Suprapubic skin (tissue), 4 donors: ENCODE data around the gene MLH1. TPM values are rescaled to one million over a fixed set of nuclear protein-coding genes. Genes with fewer than 3 reads are reported as not detected.

Source experiments
- DNase-seq, 2 donors: peaks; one replicate each; pipeline ENCODE4 v3.0.0-alpha.2; 2019; ENCODE audit warnings: low spot score in 2 of 2
- H3K27ac ChIP-seq: fragments of 200-600 bp; sonication (generic); one replicate; pipeline ENCODE4 v1.5.1; 2019
- H3K27me3 ChIP-seq: fragments of 200-600 bp; sonication (generic); one replicate; pipeline ENCODE4 v1.5.1; 2019
- H3K36me3 ChIP-seq: fragments of 200-600 bp; sonication (generic); one replicate; pipeline ENCODE4 v1.5.1; 2019
- H3K4me1 ChIP-seq: fragments of 200-600 bp; sonication (generic); one replicate; pipeline ENCODE4 v1.5.1; 2019
- H3K4me3 ChIP-seq: fragments of 200-600 bp; sonication (generic); one replicate; pipeline ENCODE4 v1.5.1; 2019; ENCODE audit warnings: mild to moderate bottlenecking
- H3K9me3 ChIP-seq: fragments of 200-600 bp; sonication (generic); one replicate; pipeline ENCODE4 v1.5.1; 2019
- CTCF ChIP-seq, 2 donors: fragments of 200-600 bp in 1 of 2; fragments of 450-650 bp in 1 of 2; sonication (generic) in 1 of 2; IDR thresholded peaks; one replicate each; pipeline ENCODE4 v1.5.1; 2016 to 2019; ENCODE audit warnings: antibody characterized with exemption in 2 of 2, mild to moderate bottlenecking in 1 of 2, moderate library complexity in 1 of 2
- EP300 ChIP-seq: sonication (generic); formaldehyde crosslinking; IDR thresholded peaks from one replicate; pipeline ENCODE4 v1.6.1; 2017; ENCODE audit warnings: antibody characterized with exemption
- POLR2A ChIP-seq, 2 donors: fragments of 450-650 bp; IDR thresholded peaks; one replicate each; pipeline ENCODE4 v1.6.1; 2017; ENCODE audit warnings: antibody characterized with exemption in 2 of 2, mild to moderate bottlenecking in 2 of 2, moderate library complexity in 2 of 2
- POLR2AphosphoS5 ChIP-seq, 3 donors: sonication (generic); formaldehyde crosslinking; IDR thresholded peaks; one replicate each; pipeline ENCODE4 v1.6.1; 2017; ENCODE audit warnings: antibody characterized with exemption in 3 of 3
- WGBS: methylation state at CpG from one replicate; pipeline ENCODE4 v1.1.5; 2018; 5-methylcytosine and 5-hydroxymethylcytosine counted together
- total RNA-seq, 4 donors: library from RNA; depleted of rRNA; stranded (reverse); fragments of >200 nt; gene quantifications; one replicate each; pipeline ENCODE4 v1.1.0, GENCODE V29; 2016

The MLH1 gene
- total RNA-seq, 4 donors from 2014 or later, result 17.2 to 34.3 (median 23.1) TPM

DNA sequence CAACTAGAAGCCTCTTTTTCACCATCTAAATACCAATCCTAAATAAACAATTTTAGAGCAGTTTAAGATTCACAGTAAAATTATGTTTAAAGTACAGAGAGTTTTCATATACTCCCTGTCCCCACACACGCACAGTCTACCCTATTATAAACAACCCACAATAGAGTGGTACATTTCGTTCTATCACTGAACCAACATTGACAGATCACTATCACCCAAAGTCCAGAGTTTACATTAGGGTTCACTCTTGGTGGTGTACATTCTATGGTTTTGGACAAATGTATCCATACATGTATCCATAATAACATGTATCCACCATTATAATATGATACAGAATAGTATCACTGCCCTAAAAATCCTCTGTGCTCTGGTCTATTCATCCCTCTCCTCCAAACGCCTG lies 89.0 kb downstream of the MLH1 start:
- H3K36me3 ChIP-seq, result peaks cover 49% of the 10 kb centered on the region
- no peak for TF ChIP-seq EP300
- no peak for TF ChIP-seq POLR2AphosphoS5 (IDR thresholded peaks at IDR 0.05)
- TF ChIP-seq CTCF (IDR thresholded peaks at IDR 0.05), result no peak
- no peak for TF ChIP-seq POLR2A (IDR thresholded peaks at IDR 0.05)
- H3K9me3 ChIP-seq, result no peaks in the 10 kb centered on the region
- no peak for DNase-seq
- no peak overlapping the region for H3K4me3 ChIP-seq
- WGBS, result 89% methylated on average over 3 of the region's 3 CpGs
- H3K27ac ChIP-seq, result no peak overlapping the region
- H3K4me1 ChIP-seq, result no peaks in the 10 kb centered on the region
- no peaks in the 10 kb centered on the region for H3K27me3 ChIP-seq

- no peak overlapping the region for H3K27ac ChIP-seq
- no peaks in the 10 kb centered on the region for H3K27me3 ChIP-seq
- TF ChIP-seq EP300 (no peak), POLR2A (IDR thresholded peaks at IDR 0.05) (no peak), CTCF (IDR thresholded peaks at IDR 0.05) (no peak), POLR2AphosphoS5 (IDR thresholded peaks at IDR 0.05) (no peak)
- peaks cover 47% of the 10 kb centered on the region for H3K36me3 ChIP-seq
- DNase-seq, result no peak
- no peaks in the 10 kb centered on the region for H3K9me3 ChIP-seq
- H3K4me1 ChIP-seq, result no peaks in the 10 kb centered on the region
- WGBS, result 80% methylated on average over 6 of the region's 6 CpGs
- H3K4me3 ChIP-seq, result no peak overlapping the region
Measured at GRCh38 chr3:37086918-37087317, 93.6 kb downstream of the MLH1 start.

GRCh38 chr3:37087870-37088269 lies 94.6 kb downstream of the MLH1 start:
- 100% methylated on average over 2 of the region's 2 CpGs for WGBS
- Histone ChIP-seq H3K36me3 (peaks cover 44% of the 10 kb centered on the region), H3K4me3 (no peak overlapping the region), H3K27me3 (no peaks in the 10 kb centered on the region), H3K27ac (no peak overlapping the region), H3K9me3 (no peaks in the 10 kb centered on the region), H3K4me1 (no peaks in the 10 kb centered on the region)
- TF ChIP-seq POLR2AphosphoS5 (IDR thresholded peaks at IDR 0.05), result no peak
- TF ChIP-seq POLR2A (IDR thresholded peaks at IDR 0.05), result no peak
- no peak for TF ChIP-seq CTCF (IDR thresholded peaks at IDR 0.05)
- no peak for TF ChIP-seq EP300
- no peak for DNase-seq

DNA sequence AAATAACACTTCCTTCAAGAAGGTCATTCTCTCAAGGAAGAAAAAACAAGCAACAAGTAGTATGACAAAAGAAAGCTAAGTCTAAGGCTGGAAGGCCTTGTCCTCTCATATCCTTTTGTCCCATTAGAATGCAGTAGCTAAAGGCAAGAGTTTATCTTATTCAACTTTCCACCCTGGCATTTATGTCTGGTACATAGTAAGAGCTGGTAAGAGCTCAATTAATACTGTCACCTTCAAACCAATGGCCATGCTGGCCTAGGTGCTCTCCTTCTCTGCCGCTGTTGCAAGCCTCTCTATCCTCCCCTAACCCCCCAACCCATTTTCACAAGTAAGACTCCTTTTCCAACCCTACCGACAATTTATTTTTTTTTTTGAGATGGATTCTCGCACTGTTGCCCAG lies 99.2 kb downstream of the MLH1 start:
- TF ChIP-seq EP300, result no peak
- no peak for TF ChIP-seq CTCF (IDR thresholded peaks at IDR 0.05)
- TF ChIP-seq POLR2A (IDR thresholded peaks at IDR 0.05), result no peak
- TF ChIP-seq POLR2AphosphoS5 (IDR thresholded peaks at IDR 0.05), result no peak
- no peak for DNase-seq
- no peaks in the 10 kb centered on the region for H3K27me3 ChIP-seq
- WGBS, result 99% methylated on average over 3 of the region's 3 CpGs
- H3K27ac ChIP-seq, result no peak overlapping the region
- no peak overlapping the region for H3K4me3 ChIP-seq
- H3K9me3 ChIP-seq, result no peaks in the 10 kb centered on the region
- H3K4me1 ChIP-seq, result no peaks in the 10 kb centered on the region
- peaks cover 51% of the 10 kb centered on the region for H3K36me3 ChIP-seq

DNA sequence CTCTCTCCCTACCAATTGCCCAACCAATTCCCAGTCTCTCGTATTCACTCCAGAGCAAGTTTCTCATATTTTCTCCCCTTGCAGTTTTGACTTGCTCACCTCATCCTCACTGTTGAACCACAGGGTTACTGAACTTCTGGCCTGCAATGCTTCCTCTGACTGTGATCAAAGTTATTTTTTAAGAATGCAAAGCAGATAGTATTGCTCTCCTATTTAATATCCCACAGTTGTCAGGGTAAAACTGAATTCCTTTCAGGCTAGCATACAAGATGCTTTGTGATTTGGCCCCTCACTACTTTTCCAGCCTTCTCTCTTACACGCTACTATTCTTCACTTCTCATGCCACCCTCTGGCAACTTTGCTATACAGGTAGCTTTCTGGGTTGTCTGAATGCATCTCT lies 100.2 kb downstream of the MLH1 start:
- Histone ChIP-seq H3K4me3 (no peak overlapping the region), H3K27me3 (no peaks in the 10 kb centered on the region), H3K27ac (no peak overlapping the region), H3K4me1 (no peaks in the 10 kb centered on the region), H3K9me3 (no peaks in the 10 kb centered on the region), H3K36me3 (peaks cover 45% of the 10 kb centered on the region)
- WGBS, result 99% methylated on average over 2 of the region's 2 CpGs
- TF ChIP-seq CTCF (IDR thresholded peaks at IDR 0.05) (no peak), POLR2AphosphoS5 (IDR thresholded peaks at IDR 0.05) (no peak), POLR2A (IDR thresholded peaks at IDR 0.05) (no peak), EP300 (no peak)
- DNase-seq, result no peak
